ENCODE measurements around the gene FRYL.
"Not testable (repeated sequence)": the region's sequence is repeated elsewhere in the genome, so short reads cannot be mapped to it uniquely, and the experiment has no call there.

FRYL gene

GRCh38 chr4:48645225-48645794 lies 134.8 kb downstream of the FRYL start:
- H3K27ac Mint-ChIP-seq, result no peak overlapping the region
- H3K4me1 Mint-ChIP-seq, result peaks cover 50% of the 10 kb centered on the region
- peaks cover 4% of the 10 kb centered on the region for H3K36me3 Mint-ChIP-seq
- ATAC-seq, result no peak
- H3K9me3 Mint-ChIP-seq, result no peaks in the 10 kb centered on the region
- no peaks in the 10 kb centered on the region for H3K27me3 Mint-ChIP-seq
- no peak overlapping the region for H3K4me3 Mint-ChIP-seq

- Mint-ChIP-seq H3K27me3 (no peaks in the 10 kb centered on the region), H3K4me1 (peaks cover 49% of the 10 kb centered on the region), H3K9me3 (no peaks in the 10 kb centered on the region), H3K4me3 (no peak overlapping the region), H3K27ac (no peak overlapping the region), H3K36me3 (peaks cover 16% of the 10 kb centered on the region)
- no peak for ATAC-seq
These were observed 137.4 kb downstream of the FRYL start for GRCh38 chr4:48642421-48643374.

GRCh38 chr4:48641401-48641800 lies 138.7 kb downstream of the FRYL start:
- no peak overlapping the region for H3K4me3 Mint-ChIP-seq
- no peaks in the 10 kb centered on the region for H3K27me3 Mint-ChIP-seq
- no peaks in the 10 kb centered on the region for H3K9me3 Mint-ChIP-seq
- no peak overlapping the region for H3K27ac Mint-ChIP-seq
- no peak for ATAC-seq
- H3K36me3 Mint-ChIP-seq, result peaks cover 16% of the 10 kb centered on the region
- peaks cover 42% of the 10 kb centered on the region for H3K4me1 Mint-ChIP-seq

- Mint-ChIP-seq H3K27me3 (no peaks in the 10 kb centered on the region), H3K4me1 (peaks cover 37% of the 10 kb centered on the region), H3K27ac (no peak overlapping the region), H3K9me3 (no peaks in the 10 kb centered on the region), H3K4me3 (no peak overlapping the region), H3K36me3 (peaks cover 16% of the 10 kb centered on the region)
- ATAC-seq, result no peak
These were observed 139.4 kb downstream of the FRYL start for GRCh38 chr4:48640699-48641098.

DNA sequence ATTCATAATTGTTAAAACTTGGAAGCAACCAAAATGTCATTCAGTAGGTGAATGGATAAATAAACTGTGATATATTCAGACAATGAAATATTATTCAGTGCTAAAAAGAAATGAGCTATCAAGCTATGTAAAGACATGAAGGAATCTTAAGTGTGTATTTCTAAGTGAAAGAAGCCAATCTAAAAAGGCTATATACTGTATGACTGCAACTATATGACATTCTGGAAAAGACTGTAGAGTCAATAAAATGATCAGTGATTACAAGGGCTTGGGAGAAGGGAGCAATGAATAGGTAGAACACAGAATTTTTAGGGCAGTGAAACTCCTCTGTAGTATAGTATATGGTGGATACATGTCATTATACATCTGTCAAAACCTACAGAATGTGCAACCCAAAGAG lies 139.9 kb downstream of the FRYL start:
- Mint-ChIP-seq H3K4me1 (peaks cover 37% of the 10 kb centered on the region), H3K27me3 (no peaks in the 10 kb centered on the region), H3K27ac (no peak overlapping the region)

DNA sequence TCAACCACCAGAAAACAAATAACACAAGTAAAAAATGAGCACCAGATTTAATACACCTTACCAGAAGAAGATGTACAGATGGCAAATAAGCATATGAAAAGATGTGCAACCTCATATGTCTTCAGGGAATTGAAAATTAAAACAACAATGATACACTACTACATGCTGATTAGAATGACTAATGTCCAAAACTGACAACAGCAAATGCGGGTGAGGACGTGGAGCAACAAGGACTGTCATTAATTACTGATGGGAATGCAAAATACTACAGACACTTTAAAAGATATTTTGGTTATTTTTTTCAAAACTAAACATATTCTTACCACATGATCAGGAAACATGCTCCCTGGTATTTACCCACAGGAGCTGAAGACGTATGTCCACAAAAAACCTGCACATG lies 140.3 kb downstream of the FRYL start:
- no peak overlapping the region for H3K27ac Mint-ChIP-seq
- peaks cover 37% of the 10 kb centered on the region for H3K4me1 Mint-ChIP-seq
- H3K27me3 Mint-ChIP-seq, result no peaks in the 10 kb centered on the region
- H3K4me3 Mint-ChIP-seq, result no peak overlapping the region
- no peaks in the 10 kb centered on the region for H3K9me3 Mint-ChIP-seq
- ATAC-seq, result no peak
- peaks cover 16% of the 10 kb centered on the region for H3K36me3 Mint-ChIP-seq

More for the DNA sequence above, 139.9 kb downstream of the FRYL start:
- H3K4me3 Mint-ChIP-seq, result no peak overlapping the region
- peaks cover 16% of the 10 kb centered on the region for H3K36me3 Mint-ChIP-seq
- ATAC-seq, result no peak
- H3K9me3 Mint-ChIP-seq, result no peaks in the 10 kb centered on the region

DNA sequence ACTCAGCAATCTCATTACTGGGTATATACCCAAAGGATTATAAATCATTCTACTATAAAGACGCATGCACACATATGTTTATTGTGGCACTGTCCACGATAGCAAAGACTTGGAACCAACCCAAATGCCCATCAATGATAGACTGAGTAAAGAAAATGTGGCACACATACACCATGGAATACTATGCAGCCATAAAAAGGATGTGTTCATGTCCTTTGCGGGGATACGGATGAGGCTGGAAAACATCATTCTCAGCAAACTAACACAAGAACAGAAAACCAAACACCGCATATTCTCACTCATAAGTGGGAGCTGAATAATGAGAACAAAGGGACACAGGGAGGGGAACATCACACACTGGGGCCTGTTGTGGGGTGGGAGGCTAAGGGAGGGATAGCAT lies 141.5 kb downstream of the FRYL start:
- peaks cover 37% of the 10 kb centered on the region for H3K4me1 Mint-ChIP-seq
- H3K36me3 Mint-ChIP-seq, result peaks cover 16% of the 10 kb centered on the region
- not testable (repeated sequence) for ATAC-seq, H3K4me3 Mint-ChIP-seq, H3K27me3 Mint-ChIP-seq, H3K9me3 Mint-ChIP-seq, H3K27ac Mint-ChIP-seq

DNA sequence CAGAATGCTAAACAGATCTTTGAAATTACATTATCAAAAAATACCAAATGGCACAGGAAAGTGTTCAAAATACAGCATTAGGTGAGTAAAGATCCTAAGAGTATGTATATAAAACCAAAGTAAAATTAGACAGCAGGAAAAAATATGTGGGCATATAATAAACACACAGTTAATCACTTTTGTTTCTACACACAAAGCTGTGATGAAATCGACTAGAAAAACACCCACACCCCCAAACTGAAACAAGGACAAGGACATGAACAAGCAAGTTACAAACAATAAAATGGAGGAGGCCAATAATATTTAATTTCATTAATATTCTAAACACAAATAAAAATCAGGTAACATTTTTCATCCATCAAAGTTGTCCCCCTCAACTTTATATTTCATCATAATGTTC lies 143.2 kb downstream of the FRYL start:
- no peaks in the 10 kb centered on the region for H3K9me3 Mint-ChIP-seq
- H3K4me3 Mint-ChIP-seq, result no peak overlapping the region
- H3K27ac Mint-ChIP-seq, result no peak overlapping the region
- H3K27me3 Mint-ChIP-seq, result no peaks in the 10 kb centered on the region
- no peak for ATAC-seq
- H3K36me3 Mint-ChIP-seq, result peaks cover 16% of the 10 kb centered on the region
- peaks cover 23% of the 10 kb centered on the region for H3K4me1 Mint-ChIP-seq

DNA sequence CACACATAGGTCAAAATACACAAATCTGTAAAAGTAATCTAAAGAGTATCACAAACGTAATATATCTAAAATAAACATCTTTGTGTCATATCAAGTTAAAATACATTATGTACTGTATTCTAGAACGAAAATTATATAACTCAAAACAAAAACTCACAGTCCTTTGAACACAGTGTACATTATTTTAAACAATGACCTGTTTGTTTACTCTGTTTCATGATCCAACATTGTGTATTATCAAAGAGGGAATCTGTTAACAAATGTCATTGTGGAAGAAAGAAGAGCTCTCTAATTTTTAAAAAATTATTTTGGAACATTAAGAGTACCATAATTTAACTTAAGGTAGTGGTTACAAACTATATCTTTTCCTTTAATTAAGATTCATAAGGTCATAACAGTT lies 144.1 kb downstream of the FRYL start:
- H3K27me3 Mint-ChIP-seq, result no peaks in the 10 kb centered on the region
- H3K36me3 Mint-ChIP-seq, result peaks cover 16% of the 10 kb centered on the region
- ATAC-seq, result no peak
- H3K4me3 Mint-ChIP-seq, result no peak overlapping the region
- no peaks in the 10 kb centered on the region for H3K9me3 Mint-ChIP-seq
- peaks cover 18% of the 10 kb centered on the region for H3K4me1 Mint-ChIP-seq
- no peak overlapping the region for H3K27ac Mint-ChIP-seq

DNA sequence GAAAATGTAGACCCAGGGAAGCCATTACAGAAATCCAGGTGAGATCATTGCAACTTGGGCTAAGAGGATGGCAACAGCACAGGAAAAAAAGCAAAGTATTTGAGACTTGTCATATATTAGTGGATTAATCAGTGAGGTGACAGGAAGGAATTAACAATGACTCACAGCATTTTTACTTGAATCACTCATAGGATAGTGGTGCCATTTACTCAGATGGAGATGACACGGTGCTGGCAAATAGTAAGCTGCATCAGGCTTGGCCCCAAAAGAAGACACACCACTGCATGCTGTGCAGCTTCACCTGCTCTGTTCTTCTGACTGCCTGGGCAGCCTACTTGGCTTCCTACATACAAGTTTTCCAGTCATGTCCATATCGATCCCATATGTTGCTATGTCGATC lies 144.8 kb downstream of the FRYL start:
- ATAC-seq, result no peak
- no peaks in the 10 kb centered on the region for H3K9me3 Mint-ChIP-seq
- H3K4me1 Mint-ChIP-seq, result peaks cover 12% of the 10 kb centered on the region
- no peak overlapping the region for H3K27ac Mint-ChIP-seq
- no peak overlapping the region for H3K4me3 Mint-ChIP-seq
- no peaks in the 10 kb centered on the region for H3K27me3 Mint-ChIP-seq
- peaks cover 16% of the 10 kb centered on the region for H3K36me3 Mint-ChIP-seq

DNA sequence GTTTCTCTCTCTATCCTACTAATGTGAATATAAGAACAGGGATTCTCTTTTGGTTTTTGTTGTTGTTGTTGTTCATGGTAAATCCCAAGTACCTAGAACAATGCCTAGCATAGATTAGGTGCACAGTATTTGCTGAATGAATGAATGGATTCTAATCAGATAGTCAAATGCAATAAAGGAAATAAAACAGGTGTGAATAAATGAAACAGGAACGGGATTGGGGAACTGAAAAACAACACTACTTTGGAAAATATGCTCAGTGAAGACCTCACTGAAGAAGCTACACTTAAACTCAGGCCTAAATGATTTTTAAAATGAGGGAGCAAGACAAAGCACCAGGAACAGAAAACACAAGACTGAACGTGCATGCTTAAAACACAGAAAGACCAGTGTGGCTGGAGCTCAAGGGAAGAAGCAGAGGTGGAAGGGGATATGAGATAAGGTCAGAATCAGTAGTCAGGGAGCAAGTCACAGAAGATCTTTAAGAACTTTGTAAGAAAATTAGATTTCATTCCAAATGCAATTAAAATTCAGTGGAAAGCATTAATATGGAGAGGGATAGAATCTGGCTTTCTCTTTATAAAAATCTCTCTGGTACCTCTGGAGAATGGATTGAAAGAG lies 145.3 kb downstream of the FRYL start:
- H3K4me3 Mint-ChIP-seq, result no peak overlapping the region
- ATAC-seq, result no peak
- no peaks in the 10 kb centered on the region for H3K9me3 Mint-ChIP-seq
- peaks cover 7% of the 10 kb centered on the region for H3K4me1 Mint-ChIP-seq
- peaks cover 14% of the 10 kb centered on the region for H3K36me3 Mint-ChIP-seq
- no peaks in the 10 kb centered on the region for H3K27me3 Mint-ChIP-seq
- no peak overlapping the region for H3K27ac Mint-ChIP-seq

DNA sequence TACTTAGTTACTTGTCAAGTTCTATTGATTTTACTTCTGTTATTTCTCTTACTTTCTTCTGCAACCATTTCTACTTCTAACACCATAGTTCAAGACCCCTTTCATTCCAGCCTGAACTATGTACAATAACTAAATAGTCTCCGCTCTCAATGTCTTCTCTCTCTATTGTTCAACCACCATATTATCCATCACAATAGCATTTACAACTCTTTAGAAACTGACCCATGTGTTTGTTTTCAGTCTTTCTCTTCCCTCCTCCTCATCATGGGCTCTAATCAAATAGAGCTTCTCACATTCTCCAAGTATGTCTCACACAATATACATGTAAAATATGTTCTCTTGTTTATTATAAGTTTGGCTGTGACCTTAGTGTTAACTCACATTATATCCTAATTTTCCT lies 146.4 kb downstream of the FRYL start:
- Mint-ChIP-seq H3K36me3 (peaks cover 8% of the 10 kb centered on the region), H3K27ac (no peak overlapping the region)
- ATAC-seq, result no peak

GRCh38 chr4:48629458-48629857 lies 150.6 kb downstream of the FRYL start:
- Mint-ChIP-seq H3K36me3 (peaks cover 14% of the 10 kb centered on the region), H3K4me3 (no peak overlapping the region), H3K27ac (no peak overlapping the region), H3K27me3 (no peaks in the 10 kb centered on the region), H3K4me1 (no peaks in the 10 kb centered on the region), H3K9me3 (no peaks in the 10 kb centered on the region)
- no peak for ATAC-seq

More for the DNA sequence above, 146.4 kb downstream of the FRYL start:
- H3K4me1 Mint-ChIP-seq, result no peaks in the 10 kb centered on the region
- no peak overlapping the region for H3K4me3 Mint-ChIP-seq
- no peaks in the 10 kb centered on the region for H3K9me3 Mint-ChIP-seq
- H3K27me3 Mint-ChIP-seq, result no peaks in the 10 kb centered on the region

- ATAC-seq, result no peak
- Mint-ChIP-seq H3K9me3 (no peaks in the 10 kb centered on the region), H3K27me3 (no peaks in the 10 kb centered on the region), H3K36me3 (peaks cover 38% of the 10 kb centered on the region), H3K4me1 (no peaks in the 10 kb centered on the region), H3K4me3 (no peak overlapping the region), H3K27ac (no peak overlapping the region)
These were observed 156.8 kb downstream of the FRYL start for GRCh38 chr4:48623182-48623780.

- Mint-ChIP-seq H3K4me1 (no peaks in the 10 kb centered on the region), H3K27ac (no peak overlapping the region), H3K27me3 (no peaks in the 10 kb centered on the region), H3K36me3 (peaks cover 57% of the 10 kb centered on the region), H3K9me3 (peaks cover under 1% of the 10 kb centered on the region), H3K4me3 (no peak overlapping the region)
- no peak for ATAC-seq
These were observed 159.2 kb downstream of the FRYL start for GRCh38 chr4:48620831-48621230.
